ENCODE measurements around the gene ANKRD33B. TPM values are rescaled to one million over a fixed set of nuclear protein-coding genes. Genes with fewer than 3 reads are reported as not detected.
A peak's percentile ranks its signal among the peaks of the same experiment; 100 is the strongest.

Gene ANKRD33B
- total RNA-seq, 2 experiments from 2014 or later: 4.6 to 4.9 TPM

- ATAC-seq: no peak
- H3K4me1 Mint-ChIP-seq: peaks cover 16% of the 10 kb centered on the region
- ChIA-PET CTCF (interaction anchor here (1.0 kb wide), 1 partner anchor 12 kb away, joined by 3 read pairs; no protein-coding TSS in a partner anchor), POLR2A (no interaction called here)
- no peaks in the 10 kb centered on the region for H3K36me3 Mint-ChIP-seq (ENCODE audit: low read depth)
- intact Hi-C loops (cut with DNase I, micrococcal nuclease): no loop called here
- DNase-seq: no peak
- H3K27me3 Mint-ChIP-seq: peaks cover 6% of the 10 kb centered on the region
- H3K4me3 Mint-ChIP-seq: no peak overlapping the region
- peaks cover 5% of the 10 kb centered on the region for H3K9me3 Mint-ChIP-seq (ENCODE audit: low read depth)
- H3K27ac Mint-ChIP-seq: no peak overlapping the region
These were observed 80.3 kb downstream of the ANKRD33B start for GRCh38 chr5:10644192-10644591.

- intact Hi-C loops (cut with DNase I, micrococcal nuclease): no loop called here
- DNase-seq: peak; percentile 54
- peaks cover 1% of the 10 kb centered on the region for H3K9me3 Mint-ChIP-seq (ENCODE audit: low read depth)
- peaks cover 6% of the 10 kb centered on the region for H3K27me3 Mint-ChIP-seq
- peaks cover 16% of the 10 kb centered on the region for H3K4me1 Mint-ChIP-seq
- ChIA-PET POLR2A (interaction anchor here (0.6 kb wide), 1 partner anchor 237 kb away, joined by 3 read pairs; no protein-coding TSS in a partner anchor), CTCF (interaction anchor here (0.6 to 1.5 kb wide), 3 partner anchors 10 to 116 kb away, joined by 3 to 7 read pairs (median 3); partner anchors contain the start of gene DAP)
- H3K27ac Mint-ChIP-seq: no peak overlapping the region
- ATAC-seq: peak; percentile 87
- no peaks in the 10 kb centered on the region for H3K36me3 Mint-ChIP-seq (ENCODE audit: low read depth)
- no peak overlapping the region for H3K4me3 Mint-ChIP-seq
These were observed 81.3 kb downstream of the ANKRD33B start for GRCh38 chr5:10645146-10645545.

GRCh38 chr5:10645671-10646070 lies 81.8 kb downstream of the ANKRD33B start:
- DNase-seq (no peak), ATAC-seq (no peak)
- ChIA-PET POLR2A (interaction anchor here (0.6 kb wide), 1 partner anchor 236 kb away, joined by 3 read pairs; no protein-coding TSS in a partner anchor), CTCF (interaction anchor here (0.6 to 1.5 kb wide), 4 partner anchors 11 to 115 kb away, joined by 3 to 7 read pairs (median 3); partner anchors contain the start of gene DAP)
- H3K4me1 Mint-ChIP-seq: peaks cover 16% of the 10 kb centered on the region
- H3K36me3 Mint-ChIP-seq (ENCODE audit: low read depth): no peaks in the 10 kb centered on the region
- no peak overlapping the region for H3K4me3 Mint-ChIP-seq
- intact Hi-C loops (cut with DNase I, micrococcal nuclease): no loop called here
- H3K27me3 Mint-ChIP-seq: peaks cover 6% of the 10 kb centered on the region
- no peaks in the 10 kb centered on the region for H3K9me3 Mint-ChIP-seq (ENCODE audit: low read depth)
- peak overlapping the region; percentile 34 for H3K27ac Mint-ChIP-seq

GRCh38 chr5:10647640-10648039 lies 83.8 kb downstream of the ANKRD33B start:
- no peak for DNase-seq
- Mint-ChIP-seq H3K27ac (no peak overlapping the region), H3K4me3 (no peak overlapping the region), H3K27me3 (peaks cover 6% of the 10 kb centered on the region), H3K9me3 (ENCODE audit: low read depth) (no peaks in the 10 kb centered on the region), H3K36me3 (ENCODE audit: low read depth) (no peaks in the 10 kb centered on the region), H3K4me1 (peaks cover 16% of the 10 kb centered on the region)
- intact Hi-C loops (cut with DNase I, micrococcal nuclease): no loop called here
- CTCF ChIA-PET: interaction anchor here (0.6 to 1.1 kb wide), 2 partner anchors 13 to 126 kb away, joined by 4 read pairs; no protein-coding TSS in a partner anchor
- ATAC-seq: no peak
- POLR2A ChIA-PET: no interaction called here

- DNase-seq (no peak), ATAC-seq (no peak)
- Mint-ChIP-seq H3K27ac (no peak overlapping the region), H3K27me3 (peaks cover 6% of the 10 kb centered on the region), H3K4me3 (no peak overlapping the region), H3K9me3 (ENCODE audit: low read depth) (no peaks in the 10 kb centered on the region), H3K4me1 (peaks cover 16% of the 10 kb centered on the region), H3K36me3 (ENCODE audit: low read depth) (no peaks in the 10 kb centered on the region)
- intact Hi-C loops (cut with DNase I, micrococcal nuclease): no loop called here
- ChIA-PET POLR2A (no interaction called here), CTCF (no interaction called here)
These were observed 85.2 kb downstream of the ANKRD33B start for GRCh38 chr5:10648806-10649665.

GRCh38 chr5:10649666-10650380 lies 86.0 kb downstream of the ANKRD33B start:
- H3K27ac Mint-ChIP-seq: no peak overlapping the region
- H3K36me3 Mint-ChIP-seq (ENCODE audit: low read depth): no peaks in the 10 kb centered on the region
- no peaks in the 10 kb centered on the region for H3K27me3 Mint-ChIP-seq
- CTCF ChIA-PET: no interaction called here
- H3K4me1 Mint-ChIP-seq: peaks cover 8% of the 10 kb centered on the region
- no peak for DNase-seq
- POLR2A ChIA-PET: no interaction called here
- H3K4me3 Mint-ChIP-seq: no peak overlapping the region
- no peaks in the 10 kb centered on the region for H3K9me3 Mint-ChIP-seq (ENCODE audit: low read depth)
- intact Hi-C loops (cut with DNase I, micrococcal nuclease): no loop called here
- no peak for ATAC-seq

- intact Hi-C loops (cut with DNase I, micrococcal nuclease): no loop called here
- Mint-ChIP-seq H3K4me3 (no peak overlapping the region), H3K27me3 (no peaks in the 10 kb centered on the region), H3K9me3 (ENCODE audit: low read depth) (no peaks in the 10 kb centered on the region), H3K4me1 (no peaks in the 10 kb centered on the region), H3K36me3 (ENCODE audit: low read depth) (no peaks in the 10 kb centered on the region), H3K27ac (no peak overlapping the region)
- no peak for ATAC-seq
- ChIA-PET POLR2A (no interaction called here), CTCF (no interaction called here)
- no peak for DNase-seq
These were observed 88.3 kb downstream of the ANKRD33B start for GRCh38 chr5:10652151-10652550.

GRCh38 chr5:10652606-10653005 lies 88.7 kb downstream of the ANKRD33B start:
- H3K36me3 Mint-ChIP-seq (ENCODE audit: low read depth): no peaks in the 10 kb centered on the region

GRCh38 chr5:10653043-10653442 lies 89.2 kb downstream of the ANKRD33B start:
- DNase-seq (no peak), ATAC-seq (no peak)
- Mint-ChIP-seq H3K4me1 (no peaks in the 10 kb centered on the region), H3K36me3 (ENCODE audit: low read depth) (no peaks in the 10 kb centered on the region), H3K27ac (no peak overlapping the region), H3K27me3 (no peaks in the 10 kb centered on the region), H3K4me3 (no peak overlapping the region), H3K9me3 (ENCODE audit: low read depth) (no peaks in the 10 kb centered on the region)
- intact Hi-C loops (cut with DNase I, micrococcal nuclease): no loop called here
- ChIA-PET POLR2A (no interaction called here), CTCF (no interaction called here)

More at GRCh38 chr5:10652606-10653005, 88.7 kb downstream of the ANKRD33B start:
- Mint-ChIP-seq H3K27me3 (no peaks in the 10 kb centered on the region), H3K9me3 (ENCODE audit: low read depth) (no peaks in the 10 kb centered on the region), H3K4me1 (no peaks in the 10 kb centered on the region), H3K4me3 (no peak overlapping the region), H3K27ac (no peak overlapping the region)
- intact Hi-C loops (cut with DNase I, micrococcal nuclease): no loop called here
- DNase-seq (no peak), ATAC-seq (no peak)
- POLR2A ChIA-PET: no interaction called here
- CTCF ChIA-PET: no interaction called here

- H3K9me3 Mint-ChIP-seq (ENCODE audit: low read depth): no peaks in the 10 kb centered on the region
- no peak for DNase-seq
- intact Hi-C loops (cut with DNase I, micrococcal nuclease): no loop called here
- ChIA-PET POLR2A (no interaction called here), CTCF (no interaction called here)
- H3K36me3 Mint-ChIP-seq (ENCODE audit: low read depth): no peaks in the 10 kb centered on the region
- no peak for ATAC-seq
- no peaks in the 10 kb centered on the region for H3K4me1 Mint-ChIP-seq
- no peak overlapping the region for H3K4me3 Mint-ChIP-seq
- H3K27me3 Mint-ChIP-seq: no peaks in the 10 kb centered on the region
- no peak overlapping the region for H3K27ac Mint-ChIP-seq
These were observed 90.0 kb downstream of the ANKRD33B start for GRCh38 chr5:10653751-10654400.

- ChIA-PET POLR2A (no interaction called here), CTCF (no interaction called here)
- Mint-ChIP-seq H3K27ac (no peak overlapping the region), H3K4me3 (no peak overlapping the region), H3K36me3 (ENCODE audit: low read depth) (no peaks in the 10 kb centered on the region), H3K27me3 (no peaks in the 10 kb centered on the region), H3K4me1 (no peaks in the 10 kb centered on the region), H3K9me3 (ENCODE audit: low read depth) (no peaks in the 10 kb centered on the region)
- intact Hi-C loops (cut with DNase I, micrococcal nuclease): no loop called here
- DNase-seq: no peak
- no peak for ATAC-seq
These were observed 90.7 kb downstream of the ANKRD33B start for GRCh38 chr5:10654566-10654965.
